Chondrocyte (in vitro differentiated cells): ENCODE measurements around the gene SSR4. TPM values are rescaled to one million over a fixed set of nuclear protein-coding genes. Genes with fewer than 3 reads are reported as not detected.
A peak's percentile ranks its signal among the peaks of the same experiment; 100 is the strongest.

Experiments used
- DNase-seq: peaks from one replicate; pipeline ENCODE4 v3.0.0; 2021; ENCODE audit warnings: mixed read lengths, low spot score
- H3K27ac Mint-ChIP-seq: one replicate; pipeline ENCODE4 v1.8.0; 2021; ENCODE audit warnings: mild to moderate bottlenecking, moderate library complexity, mixed read lengths; ENCODE audit not compliant: unreplicated experiment
- H3K27me3 Mint-ChIP-seq: 2 replicates; pipeline ENCODE4 v1.8.0; 2021; ENCODE audit warnings: low read depth, mixed read lengths
- H3K36me3 Mint-ChIP-seq: 2 replicates; pipeline ENCODE4 v1.8.0; 2021; ENCODE audit warnings: low read depth, mixed read lengths
- H3K4me1 Mint-ChIP-seq: 2 replicates; pipeline ENCODE4 v1.8.0; 2021; ENCODE audit warnings: low read depth, mild to moderate bottlenecking, mixed read lengths
- H3K4me3 Mint-ChIP-seq: one replicate; pipeline ENCODE4 v1.8.0; 2021; ENCODE audit warnings: mild to moderate bottlenecking, moderate library complexity, mixed read lengths; ENCODE audit not compliant: unreplicated experiment
- H3K9me3 Mint-ChIP-seq: 2 replicates; pipeline ENCODE4 v1.8.0; 2021; ENCODE audit warnings: low read depth, mixed read lengths
- CTCF ChIP-seq: fragments of 200-600 bp; sonication (generic); IDR thresholded peaks from 2 replicates; pipeline ENCODE4 v1.5.0; 2021; ENCODE audit warnings: antibody characterized with exemption, mild to moderate bottlenecking, moderate library complexity
- total RNA-seq: library from RNA; stranded (reverse); gene quantifications from 3 replicates; pipeline ENCODE4 v1.2.1, GENCODE V29; 2021

The SSR4 gene
- total RNA-seq, 1 donor from 2014 or later: 245 TPM

- TF ChIP-seq CTCF: peak; percentile 21
- peak; percentile 91 for DNase-seq
- H3K27me3 Mint-ChIP-seq: no peaks in the 10 kb centered on the region
- no peak overlapping the region for H3K27ac Mint-ChIP-seq
- H3K9me3 Mint-ChIP-seq: no peaks in the 10 kb centered on the region
- H3K36me3 Mint-ChIP-seq: peaks cover 2% of the 10 kb centered on the region
- no peak overlapping the region for H3K4me3 Mint-ChIP-seq
- H3K4me1 Mint-ChIP-seq: peaks cover 11% of the 10 kb centered on the region
Observed at GRCh38 chrX:153768311-153769157, 25.9 kb upstream of the SSR4 start.

GRCh38 chrX:153769158-153769864 is 25.2 kb upstream of the SSR4 start:
- no peaks in the 10 kb centered on the region for H3K9me3 Mint-ChIP-seq
- DNase-seq: peak; percentile 94
- no peak for TF ChIP-seq CTCF
- peaks cover 11% of the 10 kb centered on the region for H3K4me1 Mint-ChIP-seq
- H3K4me3 Mint-ChIP-seq: no peak overlapping the region
- no peak overlapping the region for H3K27ac Mint-ChIP-seq
- H3K36me3 Mint-ChIP-seq: peaks cover 2% of the 10 kb centered on the region
- no peaks in the 10 kb centered on the region for H3K27me3 Mint-ChIP-seq

GRCh38 chrX:153769865-153770600 is 24.4 kb upstream of the SSR4 start:
- Mint-ChIP-seq H3K27ac (no peak overlapping the region), H3K9me3 (no peaks in the 10 kb centered on the region), H3K36me3 (peaks cover 2% of the 10 kb centered on the region), H3K27me3 (no peaks in the 10 kb centered on the region), H3K4me1 (peaks cover 11% of the 10 kb centered on the region), H3K4me3 (no peak overlapping the region)
- no peak for TF ChIP-seq CTCF
- DNase-seq: no peak

- H3K4me3 Mint-ChIP-seq: no peak overlapping the region
- no peaks in the 10 kb centered on the region for H3K9me3 Mint-ChIP-seq
- no peak overlapping the region for H3K27ac Mint-ChIP-seq
- no peak for DNase-seq
- H3K4me1 Mint-ChIP-seq: peaks cover 7% of the 10 kb centered on the region
- TF ChIP-seq CTCF: no peak
- H3K27me3 Mint-ChIP-seq: no peaks in the 10 kb centered on the region
- peaks cover 2% of the 10 kb centered on the region for H3K36me3 Mint-ChIP-seq
Observed at GRCh38 chrX:153770601-153771414, 23.7 kb upstream of the SSR4 start.
